OCI-LY7 (cell line): ENCODE data around the gene USP48.

ENCODE experiments used
- EZH2phosphoT487 ChIP-seq: fragments of 200-600 bp; sonication (generic); IDR thresholded peaks from 2 replicates; pipeline ENCODE4 v1.6.1; 2018; ENCODE audit warnings: low read depth, borderline replicate concordance, mild to moderate bottlenecking, mixed run types, antibody characterized with exemption, low read length, moderate library complexity, mixed read lengths
- TF ChIP-seq, protein P1 (sequence below): fragments of 200-600 bp; sonication (generic); conservative IDR thresholded peaks from 2 replicates; pipeline ENCODE4 v1.5.1; 2014; ENCODE audit warnings: mild to moderate bottlenecking, antibody characterized with exemption, low read length, moderate library complexity, mixed read lengths

DNA sequence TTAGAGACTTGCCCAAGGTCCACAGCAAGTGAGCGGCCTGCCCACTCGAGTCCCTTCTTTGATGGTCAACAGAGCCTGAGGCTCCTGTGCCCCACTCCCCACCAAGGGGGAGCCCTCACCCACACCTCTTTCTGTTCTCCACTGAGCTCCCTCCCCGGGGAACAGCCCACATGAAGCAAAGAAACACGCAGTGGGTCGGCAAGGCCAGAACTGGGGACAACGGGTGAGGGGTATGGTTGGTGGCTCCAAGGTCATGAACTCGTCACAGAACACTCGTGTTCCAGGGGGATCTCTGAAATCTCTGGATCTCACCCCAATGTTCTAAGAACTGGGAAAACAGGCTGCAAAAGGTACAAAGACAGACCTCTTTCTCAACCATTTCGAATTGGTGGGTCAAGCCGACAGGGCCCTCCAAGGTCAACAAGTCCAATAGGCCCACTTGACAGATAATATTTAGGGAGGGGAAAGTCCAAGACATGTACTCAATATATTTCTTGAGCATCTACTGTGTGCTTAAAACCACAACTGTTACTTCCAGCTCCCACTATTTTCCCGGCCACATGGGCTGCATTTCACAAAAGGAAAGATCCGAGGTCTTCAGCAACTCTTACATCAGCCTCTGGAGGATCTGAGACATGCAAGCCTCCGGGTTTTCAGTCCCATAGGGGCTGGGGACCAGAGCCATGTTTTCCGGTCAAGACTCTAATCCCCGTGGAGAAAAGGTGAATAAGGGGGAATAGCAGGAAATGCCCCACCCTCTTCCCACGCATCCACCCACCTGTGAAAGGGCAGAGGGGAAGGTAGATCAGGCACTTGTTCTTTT lies 112.7 kb downstream of the USP48 start:
- TF ChIP-seq, protein P1, sequence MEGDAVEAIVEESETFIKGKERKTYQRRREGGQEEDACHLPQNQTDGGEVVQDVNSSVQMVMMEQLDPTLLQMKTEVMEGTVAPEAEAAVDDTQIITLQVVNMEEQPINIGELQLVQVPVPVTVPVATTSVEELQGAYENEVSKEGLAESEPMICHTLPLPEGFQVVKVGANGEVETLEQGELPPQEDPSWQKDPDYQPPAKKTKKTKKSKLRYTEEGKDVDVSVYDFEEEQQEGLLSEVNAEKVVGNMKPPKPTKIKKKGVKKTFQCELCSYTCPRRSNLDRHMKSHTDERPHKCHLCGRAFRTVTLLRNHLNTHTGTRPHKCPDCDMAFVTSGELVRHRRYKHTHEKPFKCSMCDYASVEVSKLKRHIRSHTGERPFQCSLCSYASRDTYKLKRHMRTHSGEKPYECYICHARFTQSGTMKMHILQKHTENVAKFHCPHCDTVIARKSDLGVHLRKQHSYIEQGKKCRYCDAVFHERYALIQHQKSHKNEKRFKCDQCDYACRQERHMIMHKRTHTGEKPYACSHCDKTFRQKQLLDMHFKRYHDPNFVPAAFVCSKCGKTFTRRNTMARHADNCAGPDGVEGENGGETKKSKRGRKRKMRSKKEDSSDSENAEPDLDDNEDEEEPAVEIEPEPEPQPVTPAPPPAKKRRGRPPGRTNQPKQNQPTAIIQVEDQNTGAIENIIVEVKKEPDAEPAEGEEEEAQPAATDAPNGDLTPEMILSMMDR: no peak
- TF ChIP-seq EZH2phosphoT487: no peak
